BJ (cell line): ENCODE data around the gene ERC1. TPM values are rescaled to one million over a fixed set of nuclear protein-coding genes. Genes with fewer than 3 reads are reported as not detected.
A peak's percentile ranks its signal among the peaks of the same experiment; 100 is the strongest.
"Not testable (repeated sequence)": the region's sequence is repeated elsewhere in the genome, so short reads cannot be mapped to it uniquely, and the experiment has no call there.

Source experiments
- CTCF ChIA-PET: fragments of 350-600 bp; formaldehyde crosslinking; extraction: SDS; loops from one replicate; lab custom pipeline; 2021; ENCODE audit warnings: antibody characterized with exemption, inconsistent platforms; lab: Yijun Ruan, JAX
- POLR2A ChIA-PET: fragments of 300-600 bp; sonication (Branson Sonifier 250); formaldehyde crosslinking; extraction: SDS; loops from one replicate; lab custom pipeline; 2021; ENCODE audit warnings: antibody characterized with exemption; lab: Charles Lee
- DNase-seq: peaks from one replicate; pipeline ENCODE4 v3.0.0-alpha.2; 2011; ENCODE audit warnings: low read depth
- H3K27me3 ChIP-seq: 2 replicates; pipeline ENCODE4 v1.6.0; 2011; ENCODE audit warnings: low read length; ENCODE audit not compliant: control insufficient read depth, insufficient read depth
- H3K36me3 ChIP-seq: 2 replicates; pipeline ENCODE4 v1.5.1; 2011; ENCODE audit warnings: low read length; ENCODE audit not compliant: control insufficient read depth, insufficient read depth
- H3K4me3 ChIP-seq: 2 replicates; pipeline ENCODE4 v1.5.1; 2011; ENCODE audit warnings: low read depth, mild to moderate bottlenecking, control low read depth, low read length
- polyA plus RNA-seq: library from polyadenylated mRNA; depleted of rRNA; stranded (reverse); fragments of >200 nt; gene quantifications from 2 replicates; pipeline ENCODE4 v1.2.3, GENCODE V29; 2011
- TF ChIP-seq, protein P1 (sequence below): IDR thresholded peaks from 2 replicates; pipeline ENCODE4 v1.5.1; 2011; ENCODE audit warnings: low read depth, mild to moderate bottlenecking, control low read depth, inconsistent platforms, low read length, moderate library complexity; ENCODE audit not compliant: insufficient read depth

ERC1 gene
- polyA plus RNA-seq, 1 experiment = 14.5 TPM

DNA sequence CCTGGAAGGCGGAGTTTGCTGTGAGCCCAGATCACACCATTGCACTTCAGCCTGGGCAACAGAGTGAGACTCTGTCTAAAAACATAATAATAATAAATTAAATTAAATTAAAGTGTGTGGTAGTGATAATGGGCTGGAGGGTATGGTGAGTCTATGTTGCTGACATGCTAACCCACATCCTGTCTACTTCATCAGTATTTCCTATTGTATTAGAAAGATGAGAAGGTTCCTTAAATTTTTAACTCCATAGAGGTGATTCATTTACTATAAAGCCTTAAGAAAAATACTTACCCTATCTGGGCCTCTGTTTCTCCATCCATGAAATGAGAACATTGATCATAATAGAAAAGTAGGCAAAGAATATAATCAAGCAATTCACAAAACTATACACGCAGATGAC is 322.9 kb downstream of the ERC1 start:
- ChIA-PET CTCF (no interaction called here), POLR2A (no interaction called here)
- H3K27me3 ChIP-seq = no peaks in the 10 kb centered on the region
- DNase-seq = no peak
- H3K4me3 ChIP-seq = no peak overlapping the region
- H3K36me3 ChIP-seq = no peaks in the 10 kb centered on the region
- TF ChIP-seq, protein P1, sequence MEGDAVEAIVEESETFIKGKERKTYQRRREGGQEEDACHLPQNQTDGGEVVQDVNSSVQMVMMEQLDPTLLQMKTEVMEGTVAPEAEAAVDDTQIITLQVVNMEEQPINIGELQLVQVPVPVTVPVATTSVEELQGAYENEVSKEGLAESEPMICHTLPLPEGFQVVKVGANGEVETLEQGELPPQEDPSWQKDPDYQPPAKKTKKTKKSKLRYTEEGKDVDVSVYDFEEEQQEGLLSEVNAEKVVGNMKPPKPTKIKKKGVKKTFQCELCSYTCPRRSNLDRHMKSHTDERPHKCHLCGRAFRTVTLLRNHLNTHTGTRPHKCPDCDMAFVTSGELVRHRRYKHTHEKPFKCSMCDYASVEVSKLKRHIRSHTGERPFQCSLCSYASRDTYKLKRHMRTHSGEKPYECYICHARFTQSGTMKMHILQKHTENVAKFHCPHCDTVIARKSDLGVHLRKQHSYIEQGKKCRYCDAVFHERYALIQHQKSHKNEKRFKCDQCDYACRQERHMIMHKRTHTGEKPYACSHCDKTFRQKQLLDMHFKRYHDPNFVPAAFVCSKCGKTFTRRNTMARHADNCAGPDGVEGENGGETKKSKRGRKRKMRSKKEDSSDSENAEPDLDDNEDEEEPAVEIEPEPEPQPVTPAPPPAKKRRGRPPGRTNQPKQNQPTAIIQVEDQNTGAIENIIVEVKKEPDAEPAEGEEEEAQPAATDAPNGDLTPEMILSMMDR = no peak

DNA sequence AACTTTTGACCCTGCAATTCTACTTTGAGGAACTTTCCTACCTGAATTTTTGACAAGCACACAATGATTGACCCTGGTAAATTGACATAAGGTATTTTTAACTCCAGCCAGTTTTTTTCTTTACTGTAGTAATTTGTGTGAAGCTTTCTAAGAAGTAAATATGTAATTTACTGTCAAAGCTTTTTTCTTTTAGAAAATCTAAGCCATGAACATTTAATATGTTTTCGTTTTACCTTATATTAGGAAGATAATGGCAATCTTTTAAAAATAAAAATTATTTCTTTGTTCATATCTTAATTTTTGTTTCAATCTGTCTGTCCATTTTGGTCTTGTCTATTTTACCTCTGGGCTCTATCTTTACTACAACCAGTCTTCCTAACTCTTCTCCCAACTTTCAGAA is 323.5 kb downstream of the ERC1 start:
- ChIA-PET POLR2A (no interaction called here), CTCF (no interaction called here)
- Histone ChIP-seq H3K36me3 (no peaks in the 10 kb centered on the region), H3K4me3 (no peak overlapping the region), H3K27me3 (no peaks in the 10 kb centered on the region)
- no peak for DNase-seq
- TF ChIP-seq, protein P1 = no peak

DNA sequence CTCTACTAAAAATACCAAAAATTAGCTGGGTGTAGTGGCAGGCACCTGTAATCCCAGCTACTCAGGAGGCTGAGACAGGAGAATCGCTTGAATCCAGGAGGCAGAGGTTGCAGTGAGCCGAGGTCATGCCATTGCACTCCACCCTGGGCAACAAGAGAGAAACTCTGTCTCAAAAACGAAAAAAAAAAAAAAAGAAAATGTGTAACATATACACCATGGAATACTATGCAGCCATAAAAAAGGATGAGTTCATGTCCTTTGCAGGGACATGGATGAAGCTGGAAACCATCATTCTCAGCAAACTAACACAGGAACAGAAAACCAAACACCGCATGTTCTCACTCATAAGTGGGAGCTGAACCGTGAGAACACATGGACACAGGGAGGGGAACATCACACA is 326.0 kb downstream of the ERC1 start:
- CTCF ChIA-PET = interaction anchor here (0.6 kb wide), 1 partner anchor 26 kb away, joined by 3 read pairs; no protein-coding TSS in a partner anchor
- H3K36me3 ChIP-seq, POLR2A ChIA-PET, DNase-seq, H3K27me3 ChIP-seq, H3K4me3 ChIP-seq: not testable (repeated sequence)

DNA sequence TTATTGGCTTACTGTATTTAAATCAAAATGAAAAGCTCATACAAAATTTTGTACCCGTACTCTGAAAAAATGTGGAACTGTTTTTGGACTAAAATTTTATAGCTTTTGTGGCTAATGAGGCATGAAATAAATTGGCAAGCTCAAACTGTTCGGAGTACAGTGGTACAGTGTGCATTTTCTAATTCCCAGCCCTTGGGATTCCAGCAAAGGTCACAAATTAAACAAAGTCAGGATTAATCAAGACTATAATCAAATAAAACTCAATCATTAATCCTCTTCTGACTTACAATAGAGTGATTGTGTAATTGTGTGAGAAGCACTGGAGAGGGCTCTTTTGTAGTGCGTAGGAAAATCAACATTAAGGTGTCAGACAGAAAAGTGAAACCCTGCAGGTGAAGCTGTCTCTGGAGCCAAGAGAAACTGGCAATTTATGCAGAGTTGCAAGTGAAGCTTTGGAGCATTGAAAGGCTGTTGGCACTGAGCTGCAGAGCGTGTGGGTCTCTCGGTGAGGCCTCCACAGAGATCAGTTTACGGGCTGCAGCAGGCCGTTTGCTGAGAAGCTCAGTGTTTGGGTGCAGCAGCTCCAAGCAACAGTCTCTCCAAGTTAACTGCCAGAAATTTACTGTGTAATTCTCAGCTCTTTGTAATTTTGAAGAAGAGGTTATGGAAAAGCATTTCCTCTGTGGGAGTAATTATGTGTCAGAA is 327.5 kb downstream of the ERC1 start:
- Histone ChIP-seq H3K4me3 (no peak overlapping the region), H3K36me3 (no peaks in the 10 kb centered on the region), H3K27me3 (no peaks in the 10 kb centered on the region)
- DNase-seq = peak; percentile 29
- POLR2A ChIA-PET = interaction anchor here (0.6 kb wide), 2 partner anchors 45 to 201 kb away, joined by 3 to 18 read pairs; no protein-coding TSS in a partner anchor
- TF ChIP-seq, protein P1 = no peak
- CTCF ChIA-PET = interaction anchor here (0.7 to 1.5 kb wide), 2 partner anchors 25 to 201 kb away, joined by 3 to 6 read pairs; no protein-coding TSS in a partner anchor

DNA sequence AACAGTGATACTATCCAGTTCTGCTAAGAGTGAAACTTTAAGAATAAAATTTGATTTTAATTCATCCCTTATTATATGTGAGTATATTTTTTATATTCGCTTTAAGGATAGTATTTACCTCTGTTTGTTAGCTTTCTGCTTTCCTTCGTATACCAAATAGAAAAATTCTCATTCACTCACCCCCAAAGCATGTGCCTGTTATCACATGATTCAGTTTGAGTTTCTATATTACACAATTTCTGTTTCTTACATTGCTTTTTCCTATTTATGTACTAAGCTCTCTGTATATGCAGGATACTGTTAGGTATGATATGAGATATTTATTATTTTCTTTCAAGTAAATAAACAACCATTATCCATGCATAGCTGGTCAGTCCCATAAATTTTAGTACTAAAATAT is 328.2 kb downstream of the ERC1 start:
- CTCF ChIA-PET = interaction anchor here (1.5 kb wide), 1 partner anchor 202 kb away, joined by 6 read pairs; no protein-coding TSS in a partner anchor
- DNase-seq = no peak
- no peaks in the 10 kb centered on the region for H3K27me3 ChIP-seq
- no peaks in the 10 kb centered on the region for H3K36me3 ChIP-seq
- TF ChIP-seq, protein P1 = no peak
- H3K4me3 ChIP-seq = no peak overlapping the region
- POLR2A ChIA-PET = interaction anchor here (0.6 kb wide), 2 partner anchors 46 to 201 kb away, joined by 3 to 18 read pairs; no protein-coding TSS in a partner anchor
